ENCODE results near the gene ESR2.
"Not testable (repeated sequence)": the region's sequence is repeated elsewhere in the genome, so short reads cannot be mapped to it uniquely, and the experiment has no call there.

The ESR2 gene

DNA sequence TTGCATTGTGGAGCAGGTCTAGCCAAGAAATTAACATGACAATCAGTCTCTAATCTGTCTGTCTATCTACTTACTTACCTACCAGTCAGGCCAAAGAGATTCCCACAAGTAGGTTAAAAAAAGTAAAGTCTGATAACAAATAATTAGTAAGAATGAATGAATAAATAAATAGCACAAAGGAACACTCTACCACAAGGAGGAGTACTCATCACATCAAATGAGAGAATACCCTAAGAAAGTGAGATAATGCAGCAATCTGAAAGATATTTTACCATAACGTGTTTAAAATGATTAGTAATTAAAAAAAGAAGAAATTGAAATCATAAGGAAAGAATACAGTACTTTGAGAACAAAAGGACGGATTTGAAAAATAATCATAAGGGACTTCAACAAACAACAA lies 254.1 kb downstream of the ESR2 start:
- DNase-seq (ENCODE audit: low read depth, low spot score), result peak; percentile 33

DNA sequence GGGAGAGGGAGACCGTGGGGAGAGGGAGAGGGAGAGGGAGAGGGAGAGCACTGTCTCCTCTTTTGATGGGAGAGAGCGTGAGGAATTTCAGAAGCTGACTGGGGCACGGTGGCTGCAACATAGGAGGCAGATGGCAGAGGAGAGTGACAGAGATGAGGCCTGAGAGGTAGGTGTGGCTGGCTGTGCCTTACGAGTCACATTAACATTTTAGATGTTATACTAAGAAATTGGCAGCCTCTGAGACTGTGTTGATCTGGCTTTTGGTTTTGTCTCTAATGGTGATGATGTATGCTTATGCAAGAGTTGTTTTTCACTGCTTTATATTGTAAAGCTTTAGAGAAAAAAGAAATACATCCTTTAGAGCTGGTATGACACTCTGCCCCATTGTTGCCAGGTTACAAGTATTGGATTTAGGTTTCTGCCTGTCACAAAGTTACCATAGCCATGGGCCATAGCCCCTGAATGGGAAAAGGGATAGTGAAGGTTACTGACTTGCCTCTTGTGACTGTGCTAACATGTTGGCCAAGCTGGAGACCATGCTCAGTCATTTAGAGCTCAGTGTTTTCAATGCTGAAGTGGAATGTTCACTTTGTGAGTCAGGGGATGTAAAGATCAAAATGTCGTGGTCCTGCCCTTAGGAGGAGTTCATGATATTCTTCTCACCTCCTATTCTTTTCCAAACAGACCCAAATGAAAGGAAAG lies 255.2 kb downstream of the ESR2 start:
- DNase-seq (ENCODE audit: low read depth, low spot score), result no peak

- not testable (repeated sequence) for DNase-seq (ENCODE audit: low read depth, low spot score)
These were observed 256.1 kb downstream of the ESR2 start for GRCh38 chr14:64037869-64038745.

- peak; percentile 62 for DNase-seq (ENCODE audit: low read depth, low spot score)
These were observed 259.0 kb downstream of the ESR2 start for GRCh38 chr14:64035143-64035542.

Measured in astrocyte of the hippocampus (primary cell).